K562 (cell line): ENCODE data around the gene MYCBPAP. TPM values are rescaled to one million over a fixed set of nuclear protein-coding genes. Genes with fewer than 3 reads are reported as not detected.
A peak's percentile ranks its signal among the peaks of the same experiment; 100 is the strongest.

ENCODE experiments used
- ATAC-seq: fragments of 200-7000 bp; cut with Tn5 transposase; 3 replicates; pipeline ENCODE4 v1.9.1; 2020; ENCODE audit warnings: moderate library complexity
- BruUV-seq: library from RNA; stranded (reverse); fragments of 400-500 nt; replicated peaks from 2 replicates; lab custom pipeline; 2021; lab: Mats Ljungman, UMichigan
- CTCF ChIA-PET: fragments of 300-600 bp; formaldehyde crosslinking; extraction: SDS; loops from one replicate; lab custom pipeline; 2021; ENCODE audit warnings: low intra/inter-chr PET ratio; lab: Yijun Ruan, JAX
- POLR2A ChIA-PET: fragments of 300-600, 350-650 bp; sonication (Branson Sonifier 250); formaldehyde crosslinking; extraction: SDS; loops from one replicate; lab custom pipeline; 2021; ENCODE audit warnings: antibody characterized with exemption, inconsistent platforms; lab: Yijun Ruan, JAX
- DNase-seq, 4 experiments: peaks; one replicate each; pipeline versions ENCODE4 v3.0.0 to v3.0.0-alpha.2; 2011 to 2018; ENCODE audit warnings: low spot score in 3 of 4, mixed read lengths in 3 of 4; ENCODE audit errors: extremely low read depth in 1 of 4
- FAIRE-seq: peaks from 2 replicates; lab custom pipeline; 2011; peaks lifted over from hg19 to GRCh38; lab: Jason Lieb, UNC
- H2AFZ ChIP-seq: 2 replicates; pipeline ENCODE4 v1.6.0; 2011; ENCODE audit warnings: low read depth, low read length, control low read depth, inconsistent platforms
- H3K27ac ChIP-seq: fragments of 200-600 bp; 3 replicates; pipeline ENCODE4 v1.8.0; 2011; ENCODE audit warnings: low read depth, mild to moderate bottlenecking, control low read depth, inconsistent platforms, low read length, moderate library complexity, mixed read lengths; ENCODE audit errors: extremely low read depth
- H3K27me3 ChIP-seq, 2 experiments: fragments of 300-600 bp in 1 of 2; 2 replicates in 1 of 2; 3 replicates in 1 of 2; pipeline versions ENCODE4 v1.6.0 to v1.8.0; 2011; ENCODE audit warnings: inconsistent platforms in 2 of 2, low read length in 2 of 2, mild to moderate bottlenecking in 1 of 2, mixed read lengths in 1 of 2, moderate library complexity in 1 of 2; ENCODE audit not compliant: control insufficient read depth in 2 of 2, insufficient read depth in 2 of 2
- H3K36me3 ChIP-seq: fragments of 300-600 bp; 3 replicates; pipeline ENCODE4 v1.8.0; 2011; ENCODE audit warnings: mild to moderate bottlenecking, low read length, inconsistent platforms; ENCODE audit not compliant: control insufficient read depth, insufficient read depth
- H3K4me1 ChIP-seq, 2 experiments: fragments of 200-600 bp in 1 of 2; replicated peaks in 1 of 2; 2 replicates in 1 of 2; 3 replicates in 1 of 2; pipeline versions ENCODE4 v1.5.1 to v1.8.0; 2011; ENCODE audit warnings: inconsistent platforms in 2 of 2, low read length in 2 of 2, mild to moderate bottlenecking in 1 of 2, mixed read lengths in 1 of 2, moderate library complexity in 1 of 2; ENCODE audit not compliant: control insufficient read depth in 2 of 2, insufficient read depth in 2 of 2
- H3K4me2 ChIP-seq: 2 replicates; pipeline ENCODE4 v1.6.1; 2011; ENCODE audit warnings: low read length, control low read depth, inconsistent platforms, mixed read lengths; ENCODE audit not compliant: insufficient read depth
- H3K4me3 ChIP-seq: fragments of 200-600 bp; sonication (generic), shearing (Covaris generic); 2 replicates; pipeline ENCODE4 v1.5.1; 2016; ENCODE audit warnings: control low read depth, inconsistent platforms
- H3K79me2 ChIP-seq: fragments of 200-600 bp; 3 replicates; pipeline ENCODE4 v1.8.0; 2011; ENCODE audit warnings: low read length, inconsistent platforms; ENCODE audit not compliant: control insufficient read depth, insufficient read depth
- H3K9ac ChIP-seq, 2 experiments: 2 replicates each; pipeline versions ENCODE4 v1.6.0 to v1.6.1; 2011; ENCODE audit warnings: low read depth in 2 of 2, low read length in 2 of 2, control low read depth in 1 of 2, inconsistent platforms in 1 of 2, mild to moderate bottlenecking in 1 of 2, mixed read lengths in 1 of 2; ENCODE audit not compliant: insufficient read depth in 1 of 2
- H3K9me1 ChIP-seq: one replicate; pipeline ENCODE4 v1.6.0; 2011; ENCODE audit warnings: inconsistent platforms, mild to moderate bottlenecking, low read length, moderate library complexity; ENCODE audit not compliant: control insufficient read depth, insufficient read depth
- H3K9me3 ChIP-seq: replicated peaks from 2 replicates; pipeline ENCODE4 v1.5.1; 2011; ENCODE audit warnings: low read depth, low read length, inconsistent platforms; ENCODE audit not compliant: control insufficient read depth, insufficient read depth
- H4K20me1 ChIP-seq: replicated peaks from 2 replicates; pipeline ENCODE4 v1.6.1; 2011; ENCODE audit warnings: low read length, inconsistent platforms, mixed read lengths; ENCODE audit not compliant: control insufficient read depth, insufficient read depth
- AFF1 ChIP-seq, 2 experiments: fragments of 450-650 bp; IDR thresholded peaks; 2 replicates each; pipeline ENCODE4 v1.6.1; 2018; ENCODE audit warnings: mild to moderate bottlenecking in 2 of 2, low read depth in 1 of 2; ENCODE audit not compliant: partially characterized antibody in 2 of 2
- EZH2 ChIP-seq: IDR thresholded peaks from 2 replicates; pipeline ENCODE4 v1.6.1; 2012; ENCODE audit warnings: low read depth, mild to moderate bottlenecking, inconsistent platforms, low read length, borderline replicate concordance
- PML ChIP-seq: IDR thresholded peaks from 2 replicates; pipeline ENCODE4 v1.6.1; 2012; ENCODE audit warnings: low read length, inconsistent platforms
- THRA ChIP-seq: fragments of 450-650 bp; IDR thresholded peaks from 2 replicates; pipeline ENCODE4 v1.6.1; 2017; ENCODE audit warnings: mild to moderate bottlenecking, moderate library complexity
- WGBS: fragments of 100-300 bp; shearing (Covaris generic); methylation state at CpG from one replicate; pipeline ENCODE4 v1.1.6; 2016; ENCODE audit warnings: low coverage, mixed read lengths; ENCODE audit not compliant: insufficient coverage; ENCODE audit errors: missing lambda C conversion rate; 5-methylcytosine and 5-hydroxymethylcytosine counted together
- in situ Hi-C: fragments of 300-500 bp; cut with MboI; formaldehyde crosslinking; loops from 4 replicates; pipeline ENCODE4 v1.15.0; 2018; ENCODE audit warnings: inconsistent platforms, mixed read lengths
- intact Hi-C: fragments of 100-400 bp; cut with micrococcal nuclease; formaldehyde crosslinking; loops from 2 replicates; pipeline ENCODE4 v1.14.2; 2022
- polyA plus RNA-seq, 8 experiments: library from polyadenylated mRNA; depleted of rRNA in 4 of 8; stranded (reverse) in 5 of 8; unstranded in 3 of 8; fragments of >200 nt; fragmentation: Nextera tagmentation in 2 of 8; fragmentation: Illumina TruSeq in 1 of 8; extraction: Ambion mirVana in 2 of 8; extraction: Trizol in 1 of 8; gene quantifications; 2 replicates each; pipeline versions ENCODE4 v1.2.1 to v1.2.3, GENCODE V29; 2011 to 2014; ENCODE audit warnings: inconsistent platforms in 1 of 8, missing spikeins in 1 of 8
- total RNA-seq, 7 experiments: library from RNA; depleted of rRNA in 6 of 7; stranded (reverse); fragments of >200 nt in 6 of 7; fragmentation: Illumina TruSeq in 2 of 7; extraction: Trizol in 2 of 7; gene quantifications; 2 replicates each; pipeline versions ENCODE4 v1.2.1 to v1.2.3, GENCODE V29; 2011 to 2021; ENCODE audit warnings: low replicate concordance in 1 of 7

The MYCBPAP gene
- total and polyA plus RNA-seq, 9 of the 15 experiments (the other 6 are each of a cell fraction or from before 2014, with no cell fraction given) = not detected

- no peak overlapping the region for H2AFZ ChIP-seq
- H3K4me1 ChIP-seq = peaks cover 9 to 39% of the 10 kb centered on the region in 2 experiments
- no peaks in the 10 kb centered on the region for H3K36me3 ChIP-seq
- H4K20me1 ChIP-seq = peaks cover 10% of the 10 kb centered on the region; the same call in 1 of the 2 replicates
- H3K9me1 ChIP-seq = no peaks in the 10 kb centered on the region
- intact Hi-C loops (no loop called here), in situ Hi-C loops (no loop called here)
- H3K79me2 ChIP-seq = no peaks in the 10 kb centered on the region
- peaks cover 22 to 67% of the 10 kb centered on the region in 2 experiments for H3K27me3 ChIP-seq
- H3K4me2 ChIP-seq = no peak overlapping the region
- WGBS = 27% methylated on average over 4 of the region's 4 CpGs
- CTCF ChIA-PET = no interaction called here
- DNase-seq (no peak), ATAC-seq (no peak), FAIRE-seq (no peak)
- no peak overlapping the region for H3K27ac ChIP-seq
- no peak overlapping the region for H3K9ac ChIP-seq
- H3K9me3 ChIP-seq = no peaks in the 10 kb centered on the region
- BruUV-seq = no TSS peak
- POLR2A ChIA-PET = interaction anchor here (1.1 kb wide), 1 partner anchor 25 kb away, joined by 3 read pairs; no protein-coding TSS in a partner anchor
- TF ChIP-seq THRA = no peak
- TF ChIP-seq EZH2 = 0 out of 2 replicates have a peak, but pooled peaks have one; percentile 37
- no peak for TF ChIP-seq AFF1 (IDR thresholded peaks at IDR 0.05; ENCODE audit: low read depth in 1 of 2, partially characterized antibody in 2 of 2)
- TF ChIP-seq PML = no peak
- TF ChIP-seq, all 486 proteins: peak for 1
- no peak overlapping the region for H3K4me3 ChIP-seq
Observed at GRCh38 chr17:50558091-50558490, 49.9 kb downstream of the MYCBPAP start.
